ENCODE measurements around the gene TMEM182. TPM values are rescaled to one million over a fixed set of nuclear protein-coding genes. Genes with fewer than 3 reads are reported as not detected.
A peak's percentile ranks its signal among the peaks of the same experiment; 100 is the strongest.

The TMEM182 gene, protein sequence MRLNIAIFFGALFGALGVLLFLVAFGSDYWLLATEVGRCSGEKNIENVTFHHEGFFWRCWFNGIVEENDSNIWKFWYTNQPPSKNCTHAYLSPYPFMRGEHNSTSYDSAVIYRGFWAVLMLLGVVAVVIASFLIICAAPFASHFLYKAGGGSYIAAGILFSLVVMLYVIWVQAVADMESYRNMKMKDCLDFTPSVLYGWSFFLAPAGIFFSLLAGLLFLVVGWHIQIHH
- 1 to 10 TPM in 2 of 4 donors, under 1 TPM in 2; 0.17 to 2.8 (median 0.72) TPM for total RNA-seq

DNA sequence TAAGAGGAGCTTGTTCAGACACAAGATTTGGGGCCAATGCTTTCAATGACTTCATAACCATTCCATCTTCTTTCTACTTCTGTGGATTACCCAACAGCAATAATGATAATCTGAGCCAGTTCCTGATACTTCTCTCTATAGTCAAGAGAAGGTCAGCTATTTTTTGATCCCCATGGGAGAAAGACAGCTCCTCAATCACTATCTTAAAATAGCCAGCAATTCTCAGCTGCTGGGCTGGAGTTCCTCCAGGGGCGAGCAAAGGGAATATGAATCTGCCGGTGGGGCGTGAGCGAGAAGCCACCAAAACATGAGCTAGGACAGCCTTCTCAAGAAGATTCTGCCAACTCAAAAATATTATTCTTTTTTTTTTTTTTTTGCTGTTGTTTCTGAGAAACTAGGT is at the start of gene TMEM182:
Gene TMEM182, plus strand, starts transcription at position 269 of the 400 bp plus-strand sequence. CDS start 187 bp downstream, outside the sequence.
- TF ChIP-seq POLR2AphosphoS5 (IDR thresholded peaks at IDR 0.05): no peak
- TF ChIP-seq CTCF (IDR thresholded peaks at IDR 0.05): no peak
- no peak for TF ChIP-seq POLR2A (IDR thresholded peaks at IDR 0.05; ENCODE audit: low read depth)
- no peak for TF ChIP-seq EP300 (IDR thresholded peaks at IDR 0.05)
- WGBS: 82% methylated on average over 4 of the region's 4 CpGs
- no peak for DNase-seq (ENCODE audit: extremely low spot score)
- no peaks in the 10 kb centered on the region for H3K9me3 ChIP-seq
- no peak within 1 kb of the TSS for H3K27ac ChIP-seq (replicated peaks in 1 of 4)
- no peak within 1 kb of the TSS for H3K4me3 ChIP-seq
- intact Hi-C loops (cut with DNase I): no loop called here
- H3K4me1 ChIP-seq: peaks cover 3 to 23% (median 8%) of the 10 kb centered on the region in 4 donors
- no peaks in the 10 kb centered on the region for H3K27me3 ChIP-seq
- H3K36me3 ChIP-seq: no peaks in the 10 kb centered on the region

DNA sequence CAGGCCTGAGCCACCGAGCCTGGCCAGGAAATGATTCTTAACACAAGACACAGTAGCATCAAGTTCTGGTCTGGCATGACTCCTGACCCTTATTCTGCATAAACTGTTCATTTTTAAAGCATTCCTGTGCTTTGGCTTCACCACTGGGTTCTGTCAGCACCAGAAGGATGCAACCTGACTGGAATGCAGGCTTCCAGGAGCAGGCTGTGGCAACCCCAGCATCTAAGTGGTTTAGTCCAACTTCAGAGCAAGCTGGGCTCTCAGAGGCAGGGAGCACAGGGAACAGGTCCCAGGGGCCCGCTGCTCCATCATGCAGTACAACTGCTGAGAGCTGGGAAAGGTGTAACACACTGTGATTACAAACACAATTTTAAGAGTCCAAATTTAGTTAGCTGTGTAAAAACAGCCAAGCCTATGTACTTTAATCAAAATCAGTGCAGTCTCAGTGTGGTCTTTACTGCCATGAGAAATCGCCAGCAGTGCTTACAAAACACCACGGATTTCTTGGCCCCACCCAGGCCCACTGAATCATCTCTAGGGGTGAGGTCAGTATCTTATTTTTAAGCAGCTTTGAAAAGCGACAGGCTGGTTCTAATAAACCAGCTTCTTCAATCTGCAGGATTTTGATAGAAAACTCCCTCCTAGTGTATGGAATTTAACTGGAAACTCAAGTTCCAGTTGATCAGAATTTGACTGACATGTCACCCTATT is 44.4 kb upstream of the TMEM182 start:
- Histone ChIP-seq H3K27ac (replicated peaks in 1 of 4) (peak overlapping the region in 2 of 4 donors; percentile 12 to 13), H3K27me3 (no peaks in the 10 kb centered on the region), H3K4me3 (no peak overlapping the region), H3K4me1 (no peaks in the 10 kb centered on the region), H3K36me3 (peaks cover 13 to 49% (median 34%) of the 10 kb centered on the region in 4 donors), H3K9me3 (no peaks in the 10 kb centered on the region)
- DNase-seq (ENCODE audit: extremely low spot score): no peak
- no peak for TF ChIP-seq POLR2A (IDR thresholded peaks at IDR 0.05; ENCODE audit: low read depth)
- TF ChIP-seq CTCF (IDR thresholded peaks at IDR 0.05): no peak
- TF ChIP-seq POLR2AphosphoS5 (IDR thresholded peaks at IDR 0.05): no peak
- no peak for TF ChIP-seq EP300 (IDR thresholded peaks at IDR 0.05)
- intact Hi-C loops (cut with DNase I): no loop called here
- 85% methylated on average over 5 of the region's 5 CpGs for WGBS

GRCh38 chr2:102718387-102719316 is 43.2 kb upstream of the TMEM182 start:
- no peak overlapping the region for H3K4me3 ChIP-seq
- DNase-seq (ENCODE audit: extremely low spot score): no peak
- no peaks in the 10 kb centered on the region for H3K9me3 ChIP-seq
- no peak for TF ChIP-seq CTCF (IDR thresholded peaks at IDR 0.05)
- intact Hi-C loops (cut with DNase I): no loop called here
- 98% methylated on average over 24 of the region's 26 CpGs for WGBS
- peaks cover 13 to 61% (median 46%) of the 10 kb centered on the region in 4 donors for H3K36me3 ChIP-seq
- no peaks in the 10 kb centered on the region for H3K4me1 ChIP-seq
- no peaks in the 10 kb centered on the region for H3K27me3 ChIP-seq
- no peak overlapping the region for H3K27ac ChIP-seq (replicated peaks in 1 of 4)

DNA sequence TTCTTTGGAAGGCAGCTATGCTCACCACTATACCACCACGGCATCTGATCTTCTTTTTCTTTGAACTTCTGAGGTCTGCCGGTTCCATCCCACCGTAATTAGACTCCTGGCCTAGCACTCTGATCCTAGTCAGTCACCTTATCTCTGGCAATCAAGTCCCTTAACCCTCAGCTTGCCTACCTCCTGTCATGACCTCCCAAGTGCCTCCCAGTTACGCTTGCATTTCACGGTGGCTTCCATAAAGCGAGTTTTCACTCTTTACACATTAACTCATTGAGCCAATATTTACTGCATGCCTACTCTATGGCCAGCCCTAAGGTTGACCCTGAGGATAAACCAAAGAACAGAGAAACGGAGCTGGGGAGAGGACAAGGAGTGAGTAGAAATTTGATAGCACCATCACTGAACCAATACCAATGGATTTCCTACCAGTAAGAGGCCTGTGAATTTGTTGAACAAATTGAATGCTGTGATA is 37.8 kb upstream of the TMEM182 start:
- 84% methylated on average over 7 of the region's 7 CpGs for WGBS
- H3K27ac ChIP-seq (replicated peaks in 1 of 4): no peak overlapping the region

More for the DNA sequence above, 37.8 kb upstream of the TMEM182 start:
- no peaks in the 10 kb centered on the region for H3K9me3 ChIP-seq
- no peak overlapping the region for H3K4me3 ChIP-seq
- intact Hi-C loops (cut with DNase I): no loop called here
- no peak for DNase-seq (ENCODE audit: extremely low spot score)
- H3K27me3 ChIP-seq: no peaks in the 10 kb centered on the region
- H3K4me1 ChIP-seq: no peaks in the 10 kb centered on the region
- peaks cover 6 to 85% (median 53%) of the 10 kb centered on the region in 4 donors for H3K36me3 ChIP-seq
- TF ChIP-seq CTCF (IDR thresholded peaks at IDR 0.05) (no peak), POLR2AphosphoS5 (IDR thresholded peaks at IDR 0.05) (no peak), EP300 (IDR thresholded peaks at IDR 0.05) (no peak), POLR2A (IDR thresholded peaks at IDR 0.05; ENCODE audit: low read depth) (no peak)

All from esophagus muscularis mucosa (tissue), 4 donors.